Hepatocyte (in vitro differentiated cells): ENCODE measurements around the gene LIPC. TPM values are rescaled to one million over a fixed set of nuclear protein-coding genes. Genes with fewer than 3 reads are reported as not detected.

ENCODE experiments used
- DNase-seq: peaks from one replicate; pipeline ENCODE4 v3.0.0-alpha.2; 2016; ENCODE audit warnings: low spot score
- H2AFZ ChIP-seq: fragments of 200-600 bp; sonication (generic); 2 replicates; pipeline ENCODE4 v1.6.0; 2016; ENCODE audit warnings: antibody characterized with exemption, mild to moderate bottlenecking
- H3K27ac ChIP-seq: fragments of 200-600 bp; sonication (generic); 2 replicates; pipeline ENCODE4 v1.5.1; 2016; ENCODE audit warnings: mild to moderate bottlenecking
- H3K27me3 ChIP-seq: fragments of 200-600 bp; sonication (generic); 2 replicates; pipeline ENCODE4 v1.6.1; 2016
- H3K36me3 ChIP-seq: fragments of 200-600 bp; sonication (generic); replicated peaks from 2 replicates; pipeline ENCODE4 v1.5.1; 2016; ENCODE audit warnings: low read depth; ENCODE audit not compliant: insufficient read depth
- H3K4me1 ChIP-seq: fragments of 200-600 bp; sonication (generic); 2 replicates; pipeline ENCODE4 v1.5.1; 2016; ENCODE audit warnings: mild to moderate bottlenecking, moderate library complexity; ENCODE audit not compliant: insufficient read depth
- H3K4me2 ChIP-seq: fragments of 200-600 bp; sonication (generic); 2 replicates; pipeline ENCODE4 v1.6.0; 2016
- H3K4me3 ChIP-seq: fragments of 200-600 bp; sonication (generic); 2 replicates; pipeline ENCODE4 v1.5.1; 2016; ENCODE audit warnings: mild to moderate bottlenecking
- H3K79me2 ChIP-seq: fragments of 200-600 bp; sonication (generic); 2 replicates; pipeline ENCODE4 v1.6.0; 2017; ENCODE audit warnings: mild to moderate bottlenecking
- H3K9me2 ChIP-seq: fragments of 200-600 bp; sonication (generic); replicated peaks from 2 replicates; pipeline ENCODE4 v1.6.0; 2017; ENCODE audit warnings: mild to moderate bottlenecking; ENCODE audit not compliant: insufficient read depth
- H3K9me3 ChIP-seq: fragments of 200-600 bp; sonication (generic); 2 replicates; pipeline ENCODE4 v1.5.1; 2016; ENCODE audit warnings: low read depth, mild to moderate bottlenecking
- H4K20me1 ChIP-seq: fragments of 200-600 bp; sonication (generic); 2 replicates; pipeline ENCODE4 v1.6.0; 2016; ENCODE audit warnings: mild to moderate bottlenecking; ENCODE audit not compliant: insufficient read depth, poor library complexity, severe bottlenecking
- EZH2 ChIP-seq: fragments of 200-600 bp; sonication (generic); IDR thresholded peaks from 2 replicates; pipeline ENCODE4 v1.6.1; 2016; ENCODE audit warnings: antibody characterized with exemption, mild to moderate bottlenecking, borderline replicate concordance
- EZH2phosphoT487 ChIP-seq: fragments of 200-600 bp; sonication (generic); IDR thresholded peaks from one replicate; pipeline ENCODE4 v1.6.1; 2018; ENCODE audit warnings: antibody characterized with exemption, mild to moderate bottlenecking, low read depth, moderate library complexity; ENCODE audit not compliant: unreplicated experiment, severe bottlenecking
- WGBS: methylation state at CpG from one replicate; pipeline ENCODE4 v1.1.6; 2016; ENCODE audit warnings: low lambda C conversion rate; ENCODE audit errors: missing lambda C conversion rate; 5-methylcytosine and 5-hydroxymethylcytosine counted together
- polyA plus RNA-seq: library from polyadenylated mRNA; unstranded; fragments of >200 nt; fragmentation: Nextera tagmentation; extraction: Ambion mirVana; gene quantifications from 2 replicates; pipeline ENCODE4 v1.2.1, GENCODE V29; 2016
- total RNA-seq: library from RNA; depleted of rRNA; stranded (reverse); fragments of >200 nt; gene quantifications from 2 replicates; pipeline ENCODE4 v1.2.3, GENCODE V29; 2014
- TF ChIP-seq, protein P1 (sequence below): fragments of 200-600 bp; sonication (generic); IDR thresholded peaks from 2 replicates; pipeline ENCODE4 v1.5.1; 2016; ENCODE audit warnings: antibody characterized with exemption, mild to moderate bottlenecking; ENCODE audit not compliant: poor library complexity

The LIPC gene
- total and polyA plus RNA-seq, 2 experiments from 2014 or later: 37.0 to 64.8 TPM

DNA sequence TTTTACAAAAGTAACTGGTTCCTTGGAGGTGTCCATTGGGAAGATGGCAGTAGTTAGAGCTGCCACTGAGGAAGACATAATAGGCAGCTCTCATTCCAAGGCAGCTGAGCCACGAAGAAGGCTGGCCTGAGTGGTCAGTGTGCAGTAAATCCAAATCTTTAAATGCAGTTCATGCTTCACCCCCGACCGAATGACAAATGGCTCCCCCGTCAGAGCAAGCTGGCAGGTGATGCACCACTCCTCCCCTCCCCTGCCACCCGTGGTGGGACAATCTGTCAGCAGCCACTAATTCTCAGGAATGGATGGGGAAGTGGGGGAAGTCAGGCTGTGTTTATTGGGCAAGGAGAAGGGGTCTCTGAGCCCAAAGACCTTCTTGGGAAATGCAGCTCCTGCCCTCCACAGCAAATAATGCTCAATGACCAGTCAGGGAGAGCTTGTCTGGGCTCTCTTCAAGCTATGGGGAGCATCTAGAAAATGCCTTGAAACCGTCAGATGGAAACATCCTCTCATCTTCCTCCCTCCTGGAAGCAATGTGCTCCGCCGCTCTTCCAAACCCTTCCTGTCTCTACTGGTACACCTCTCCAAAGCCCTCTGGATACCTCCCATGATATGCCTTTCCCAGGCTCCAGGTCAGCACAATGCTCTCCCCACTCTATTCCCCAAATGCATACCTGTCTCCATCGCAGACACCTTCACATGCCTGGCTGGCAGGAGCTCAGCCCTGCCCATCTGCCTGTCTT, 65.4 kb downstream of the LIPC start:
- no peaks in the 10 kb centered on the region for H3K79me2 ChIP-seq
- no peaks in the 10 kb centered on the region for H3K9me2 ChIP-seq
- TF ChIP-seq EZH2 (no peak), EZH2phosphoT487 (no peak)
- TF ChIP-seq, protein P1, sequence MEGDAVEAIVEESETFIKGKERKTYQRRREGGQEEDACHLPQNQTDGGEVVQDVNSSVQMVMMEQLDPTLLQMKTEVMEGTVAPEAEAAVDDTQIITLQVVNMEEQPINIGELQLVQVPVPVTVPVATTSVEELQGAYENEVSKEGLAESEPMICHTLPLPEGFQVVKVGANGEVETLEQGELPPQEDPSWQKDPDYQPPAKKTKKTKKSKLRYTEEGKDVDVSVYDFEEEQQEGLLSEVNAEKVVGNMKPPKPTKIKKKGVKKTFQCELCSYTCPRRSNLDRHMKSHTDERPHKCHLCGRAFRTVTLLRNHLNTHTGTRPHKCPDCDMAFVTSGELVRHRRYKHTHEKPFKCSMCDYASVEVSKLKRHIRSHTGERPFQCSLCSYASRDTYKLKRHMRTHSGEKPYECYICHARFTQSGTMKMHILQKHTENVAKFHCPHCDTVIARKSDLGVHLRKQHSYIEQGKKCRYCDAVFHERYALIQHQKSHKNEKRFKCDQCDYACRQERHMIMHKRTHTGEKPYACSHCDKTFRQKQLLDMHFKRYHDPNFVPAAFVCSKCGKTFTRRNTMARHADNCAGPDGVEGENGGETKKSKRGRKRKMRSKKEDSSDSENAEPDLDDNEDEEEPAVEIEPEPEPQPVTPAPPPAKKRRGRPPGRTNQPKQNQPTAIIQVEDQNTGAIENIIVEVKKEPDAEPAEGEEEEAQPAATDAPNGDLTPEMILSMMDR: no peak
- H3K27me3 ChIP-seq: no peaks in the 10 kb centered on the region
- H3K4me3 ChIP-seq: no peak overlapping the region
- no peaks in the 10 kb centered on the region for H4K20me1 ChIP-seq
- H3K36me3 ChIP-seq: no peaks in the 10 kb centered on the region
- DNase-seq: no peak
- H2AFZ ChIP-seq: no peak overlapping the region
- no peak overlapping the region for H3K27ac ChIP-seq
- H3K4me2 ChIP-seq: no peak overlapping the region
- no peaks in the 10 kb centered on the region for H3K9me3 ChIP-seq
- no peaks in the 10 kb centered on the region for H3K4me1 ChIP-seq
- 95% methylated on average over 9 of the region's 9 CpGs for WGBS

DNA sequence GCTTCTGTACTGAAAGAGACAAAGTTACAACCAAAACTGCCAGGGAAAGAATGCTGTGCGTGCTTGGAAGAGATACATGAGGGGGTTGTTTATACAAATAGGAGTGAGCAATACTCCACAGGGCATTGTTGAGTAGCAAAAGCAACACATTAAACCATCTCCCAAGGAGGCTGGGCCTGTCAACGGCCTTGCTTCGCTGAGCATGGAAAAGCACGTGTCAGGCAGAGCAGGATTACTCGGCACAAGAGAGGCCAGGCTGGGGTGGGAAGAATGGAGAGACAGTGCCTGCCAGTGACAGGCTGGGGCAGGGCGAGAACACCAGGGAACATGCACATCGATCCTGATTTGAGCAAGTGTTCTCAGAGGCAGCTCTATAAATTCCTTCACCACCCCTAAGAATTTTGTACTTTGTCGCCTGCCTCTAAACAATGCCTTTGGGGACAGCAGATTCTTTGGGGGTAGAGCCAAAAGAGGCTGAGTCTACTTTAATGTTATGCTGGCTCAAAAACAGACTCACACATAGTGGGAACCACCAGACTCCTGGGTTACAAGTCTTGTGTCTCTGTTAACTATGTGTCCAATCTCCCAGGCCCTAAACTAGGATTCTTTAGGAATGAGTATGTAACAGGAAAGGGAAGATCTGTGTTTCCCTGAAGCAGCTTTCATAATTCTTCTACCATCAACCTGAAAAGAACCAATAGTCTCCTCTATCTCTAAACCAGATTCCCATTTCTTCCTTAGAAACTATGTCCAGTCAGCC, 67.2 kb downstream of the LIPC start:
- peak; percentile 35 for DNase-seq
- Histone ChIP-seq H3K27me3 (no peaks in the 10 kb centered on the region), H2AFZ (no peak overlapping the region), H3K9me3 (no peaks in the 10 kb centered on the region), H3K4me2 (no peak overlapping the region), H3K9me2 (no peaks in the 10 kb centered on the region), H3K36me3 (no peaks in the 10 kb centered on the region), H3K4me1 (no peaks in the 10 kb centered on the region), H3K4me3 (no peak overlapping the region), H4K20me1 (no peaks in the 10 kb centered on the region), H3K79me2 (no peaks in the 10 kb centered on the region), H3K27ac (peak overlapping the region; percentile 55)
- TF ChIP-seq, protein P1: no peak
- TF ChIP-seq EZH2phosphoT487: no peak
- no peak for TF ChIP-seq EZH2
- 59% methylated on average over 8 of the region's 8 CpGs for WGBS

DNA sequence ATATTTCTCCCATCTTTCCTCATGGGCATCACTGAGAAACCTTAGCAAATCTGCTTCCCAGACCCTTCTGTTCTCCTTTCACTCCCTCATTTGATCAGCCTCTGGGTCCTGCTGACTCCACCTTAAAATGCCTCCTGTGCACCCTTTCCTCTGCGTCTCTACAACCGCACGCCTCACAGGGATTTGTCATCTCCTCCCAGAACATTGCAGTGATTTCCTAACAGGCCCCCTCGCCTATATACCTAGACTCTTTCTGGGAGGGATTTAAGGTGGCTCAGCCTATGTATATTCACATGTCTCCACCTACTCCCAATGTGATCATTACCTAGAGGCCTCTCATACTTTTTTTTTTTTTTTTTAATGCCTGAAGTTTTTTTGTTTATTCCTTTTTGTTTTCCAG, 69.2 kb downstream of the LIPC start:
- no peaks in the 10 kb centered on the region for H3K27me3 ChIP-seq
- no peak overlapping the region for H2AFZ ChIP-seq
- 67% methylated on average over 4 of the region's 4 CpGs for WGBS

More for the DNA sequence above, 69.2 kb downstream of the LIPC start:
- Histone ChIP-seq H3K9me3 (no peaks in the 10 kb centered on the region), H3K27ac (no peak overlapping the region), H3K4me1 (no peaks in the 10 kb centered on the region), H3K79me2 (no peaks in the 10 kb centered on the region), H3K4me2 (no peak overlapping the region), H3K4me3 (no peak overlapping the region), H3K36me3 (no peaks in the 10 kb centered on the region), H4K20me1 (no peaks in the 10 kb centered on the region), H3K9me2 (no peaks in the 10 kb centered on the region)
- no peak for DNase-seq
- TF ChIP-seq EZH2 (no peak), EZH2phosphoT487 (no peak)
- TF ChIP-seq, protein P1: no peak
